A549 (cell line): ENCODE results near the gene ATG4D. TPM values are rescaled to one million over a fixed set of nuclear protein-coding genes. Genes with fewer than 3 reads are reported as not detected.

ENCODE experiments used
- ATAC-seq, 2 experiments: fragments of 200-7000 bp in 1 of 2; fragments of >200 bp in 1 of 2; cut with Nextera tagmentation in 1 of 2; cut with Tn5 transposase in 1 of 2; 3 replicates each; pipeline versions ENCODE4 v1.8.0 to v1.9.1; 2018 to 2020; ENCODE audit warnings: mild to moderate bottlenecking in 1 of 2, moderate library complexity in 1 of 2
- CTCF ChIA-PET: fragments of 300-600 bp; sonication (Branson Sonifier 250); formaldehyde crosslinking; extraction: SDS; loops from one replicate; lab custom pipeline; 2021; ENCODE audit warnings: antibody characterized with exemption, inconsistent platforms; lab: Yijun Ruan, JAX
- POLR2A ChIA-PET: fragments of 350-600 bp; formaldehyde crosslinking; extraction: SDS; loops from one replicate; lab custom pipeline; 2021; ENCODE audit warnings: antibody characterized with exemption, inconsistent platforms; lab: Yijun Ruan, JAX
- DNase-seq, 2 experiments: peaks; one replicate each; pipeline versions ENCODE4 v3.0.0 to v3.0.0-alpha.2; 2011 to 2016; ENCODE audit warnings: low read depth in 1 of 2, low spot score in 1 of 2
- FAIRE-seq: peaks from 2 replicates; lab custom pipeline; 2011; peaks lifted over from hg19 to GRCh38; lab: Jason Lieb, UNC
- H3K27ac ChIP-seq, 2 experiments: fragments of >200 bp; sonication (Bioruptor Twin); formaldehyde crosslinking; 3 replicates each; pipeline ENCODE4 v1.5.1; 2016 to 2017
- H3K4me1 ChIP-seq: fragments of >200 bp; sonication (Bioruptor Twin); formaldehyde crosslinking; 3 replicates; pipeline ENCODE4 v1.6.1; 2016
- H3K4me2 ChIP-seq: fragments of >200 bp; sonication (Bioruptor Twin); formaldehyde crosslinking; 3 replicates; pipeline ENCODE4 v1.6.1; 2016
- H3K4me3 ChIP-seq: fragments of >200 bp; sonication (Bioruptor Twin); formaldehyde crosslinking; 3 replicates; pipeline ENCODE4 v1.5.1; 2016
- H3K9me3 ChIP-seq: fragments of >200 bp; sonication (Bioruptor Twin); formaldehyde crosslinking; 3 replicates; pipeline ENCODE4 v1.6.1; 2016
- BHLHE40 ChIP-seq: IDR thresholded peaks from 2 replicates; pipeline ENCODE4 v1.6.1; 2012; ENCODE audit warnings: low read depth, low read length, inconsistent platforms
- CBX2 ChIP-seq: fragments of 200-600 bp; sonication (generic); IDR thresholded peaks from 2 replicates; pipeline ENCODE4 v1.6.1; 2016; ENCODE audit warnings: low read depth, mild to moderate bottlenecking, borderline replicate concordance
- CEBPB ChIP-seq, 2 experiments: fragments of >200 bp in 1 of 2; sonication (Bioruptor Twin) in 1 of 2; formaldehyde crosslinking in 1 of 2; IDR thresholded peaks; 2 replicates each; pipeline ENCODE4 v1.6.1; 2012 to 2016
- CHD2 ChIP-seq: fragments of 150-350 bp; IDR thresholded peaks from 2 replicates; pipeline ENCODE4 v1.6.1; 2014; ENCODE audit warnings: low read length; ENCODE audit not compliant: partially characterized antibody
- CHD4 ChIP-seq: fragments of 200-600 bp; sonication (generic); IDR thresholded peaks from 2 replicates; pipeline ENCODE4 v1.6.1; 2016; ENCODE audit warnings: antibody characterized with exemption, mild to moderate bottlenecking, borderline replicate concordance
- E2F6 ChIP-seq: IDR thresholded peaks from 2 replicates; pipeline ENCODE4 v1.6.1; 2012; ENCODE audit warnings: low read depth, borderline replicate concordance
- HDAC2 ChIP-seq: fragments of 200-600 bp; sonication (generic); IDR thresholded peaks from 2 replicates; pipeline ENCODE4 v1.6.1; 2016
- HES2 ChIP-seq: fragments of >200 bp; sonication (Bioruptor Twin); formaldehyde crosslinking; IDR thresholded peaks from 2 replicates; pipeline ENCODE4 v1.6.1; 2016
- HEYL ChIP-seq: fragments of 250-450 bp; sonication (Bioruptor Pico); IDR thresholded peaks from 2 replicates; pipeline ENCODE4 v1.8.0; 2021; ENCODE audit warnings: mild to moderate bottlenecking, moderate library complexity
- HOXA7 ChIP-seq: fragments of 250-450 bp; sonication (Bioruptor Pico); IDR thresholded peaks from 2 replicates; pipeline ENCODE4 v1.5.0; 2020; ENCODE audit warnings: mild to moderate bottlenecking, moderate library complexity
- JUN ChIP-seq, 2 experiments: fragments of >200 bp; sonication (Bioruptor Twin); formaldehyde crosslinking; IDR thresholded peaks; 2 replicates in 1 of 2; 3 replicates in 1 of 2; pipeline ENCODE4 v1.6.1; 2016 to 2017
- MYC ChIP-seq: IDR thresholded peaks from 2 replicates; pipeline ENCODE4 v1.6.1; 2012; ENCODE audit warnings: mild to moderate bottlenecking, inconsistent platforms, low read length, improper control_type of control experiment, borderline replicate concordance
- NFE2L2 ChIP-seq: fragments of 150-350 bp; conservative IDR thresholded peaks from 2 replicates; pipeline ENCODE4 v1.6.1; 2014; ENCODE audit warnings: low read length
- PHF8 ChIP-seq: fragments of 200-600 bp; sonication (generic); IDR thresholded peaks from 2 replicates; pipeline ENCODE4 v1.6.1; 2016; ENCODE audit warnings: low read depth, mild to moderate bottlenecking, antibody characterized with exemption, moderate library complexity, borderline replicate concordance
- RARB ChIP-seq: fragments of 250-450 bp; sonication (Bioruptor Pico); IDR thresholded peaks from 2 replicates; pipeline ENCODE4 v1.8.0; 2021; ENCODE audit warnings: mild to moderate bottlenecking, moderate library complexity
- RCOR1 ChIP-seq: fragments of 150-350 bp; IDR thresholded peaks from 2 replicates; pipeline ENCODE4 v1.6.1; 2014; ENCODE audit warnings: antibody characterized with exemption, low read length, low read depth
- REST ChIP-seq: fragments of 200-600 bp; sonication (generic); IDR thresholded peaks from 2 replicates; pipeline ENCODE4 v1.6.1; 2016; ENCODE audit warnings: antibody characterized with exemption, mild to moderate bottlenecking, moderate library complexity
- RNF2 ChIP-seq: fragments of 200-600 bp; sonication (generic); IDR thresholded peaks from 2 replicates; pipeline ENCODE4 v1.6.1; 2016; ENCODE audit warnings: low read depth, mild to moderate bottlenecking, antibody characterized with exemption, moderate library complexity, borderline replicate concordance
- TFCP2L1 ChIP-seq: fragments of 250-450 bp; sonication (Bioruptor Pico); IDR thresholded peaks from 2 replicates; pipeline ENCODE4 v1.5.0; 2021; ENCODE audit warnings: mild to moderate bottlenecking
- USF2 ChIP-seq: fragments of 450-650 bp; IDR thresholded peaks from 2 replicates; pipeline ENCODE4 v1.6.1; 2014; ENCODE audit warnings: antibody characterized with exemption
- ZFP36 ChIP-seq: fragments of 450-650 bp; IDR thresholded peaks from 2 replicates; pipeline ENCODE4 v1.6.1; 2014; ENCODE audit warnings: borderline replicate concordance; ENCODE audit not compliant: partially characterized antibody
- ZSCAN20 ChIP-seq: fragments of 250-450 bp; sonication (Bioruptor Pico); IDR thresholded peaks from 2 replicates; pipeline ENCODE4 v1.8.0; 2022; ENCODE audit warnings: mild to moderate bottlenecking, moderate library complexity
- WGBS: methylation state at CpG from one replicate; pipeline ENCODE4 v1.1.6; 2017; ENCODE audit errors: missing lambda C conversion rate; 5-methylcytosine and 5-hydroxymethylcytosine counted together
- polyA plus RNA-seq, 4 experiments: library from polyadenylated mRNA; depleted of rRNA in 3 of 4; stranded (reverse); fragments of >200 nt; fragmentation: RNase III in 1 of 4; extraction: RNeasy Plus Mini Kit Qiagen cat#74134 plus additional on column Dnase treatment in 1 of 4; gene quantifications; 2 replicates in 3 of 4; 3 replicates in 1 of 4; pipeline ENCODE4 v1.2.3, GENCODE V29; 2011 to 2017

Gene ATG4D
- polyA plus RNA-seq, 2 of the 4 experiments (the other 2 are of a cell fraction), result 7.3 to 10.7 TPM

GRCh38 chr19:10582091-10582490 is 38.4 kb downstream of the ATG4D start:
- H3K9me3 ChIP-seq, result no peaks in the 10 kb centered on the region
- FAIRE-seq (no peak), ATAC-seq (no peak), DNase-seq (no peak)
- 0 out of 3 replicates have a peak, but pooled peaks cover 5% of the 10 kb centered on the region for H3K4me1 ChIP-seq
- ChIA-PET CTCF (interaction anchor here (0.8 to 7.0 kb wide), 29 partner anchors 9 to 809 kb away, joined by 3 to 296 read pairs (median 7); partner anchors contain the start of genes KRI1 and QTRT1), POLR2A (interaction anchor here (1.9 kb wide), 1 partner anchor 62 kb away, joined by 9 read pairs; no protein-coding TSS in a partner anchor)
- H3K27ac ChIP-seq, result no peak overlapping the region
- TF ChIP-seq CHD4, result no peak
- TF ChIP-seq REST, result no peak
- no peak for TF ChIP-seq HES2
- no peak for TF ChIP-seq HEYL
- TF ChIP-seq ZSCAN20 (CRISPR knock-in tag), result no peak
- TF ChIP-seq E2F6, result no peak
- no peak for TF ChIP-seq RARB (CRISPR knock-in tag)
- no peak for TF ChIP-seq USF2
- TF ChIP-seq NFE2L2, result no peak
- no peak for TF ChIP-seq CHD2
- no peak for TF ChIP-seq PHF8
- TF ChIP-seq HOXA7, result no peak
- TF ChIP-seq MYC, result no peak
- no peak for TF ChIP-seq CBX2
- no peak for TF ChIP-seq JUN (IDR thresholded peaks at IDR 0.05)
- no peak for TF ChIP-seq CEBPB (IDR thresholded peaks at IDR 0.05)
- no peak for TF ChIP-seq BHLHE40
- TF ChIP-seq RNF2, result no peak
- no peak for TF ChIP-seq HDAC2
- H3K4me2 ChIP-seq, result no peak overlapping the region
- no peak overlapping the region for H3K4me3 ChIP-seq
- WGBS, result 77% methylated on average over 13 of the region's 13 CpGs

GRCh38 chr19:10583036-10583776 is 39.5 kb downstream of the ATG4D start:
- WGBS, result 56% methylated on average over 9 of the region's 9 CpGs
- ChIA-PET CTCF (interaction anchor here (0.6 to 7.0 kb wide), 6 partner anchors 11 to 134 kb away, joined by 3 to 296 read pairs (median 20); partner anchors contain the start of genes DNM2 and QTRT1), POLR2A (no interaction called here)
- DNase-seq (peak in 1 of 2 experiments; percentile 20), FAIRE-seq (no peak), ATAC-seq (peak in 1 of 2 experiments; percentile 29; a peak in 1 of 6 replicates)
- no peak for TF ChIP-seq BHLHE40
- no peak for TF ChIP-seq TFCP2L1 (CRISPR knock-in tag)
- TF ChIP-seq RCOR1, result no peak
- no peak for TF ChIP-seq REST
- TF ChIP-seq HEYL, result no peak
- no peak for TF ChIP-seq ZFP36
- no peak for TF ChIP-seq CHD2
- Histone ChIP-seq H3K4me1 (no peaks in the 10 kb centered on the region), H3K4me2 (no peak overlapping the region), H3K27ac (no peak overlapping the region), H3K9me3 (no peaks in the 10 kb centered on the region), H3K4me3 (no peak overlapping the region)
